WTC11 (cell line): ENCODE results near the gene PCDH9. TPM values are rescaled to one million over a fixed set of nuclear protein-coding genes. Genes with fewer than 3 reads are reported as not detected.

Experiments used
- ATAC-seq: fragments of 200-7000 bp; cut with Tn5 transposase; 2 replicates; pipeline ENCODE4 v1.10.0; 2021; ENCODE audit warnings: mild to moderate bottlenecking, moderate library complexity
- CTCF ChIA-PET: fragments of 300-600 bp; sonication (Branson Sonifier 250); formaldehyde crosslinking; loops from one replicate; lab custom pipeline; 2021; ENCODE audit warnings: antibody characterized with exemption; lab: Charles Lee
- POLR2A ChIA-PET: fragments of 350-600 bp; sonication (Branson Sonifier 250); formaldehyde crosslinking; loops from one replicate; lab custom pipeline; 2021; ENCODE audit warnings: antibody characterized with exemption; lab: Charles Lee
- DNase-seq: peaks from one replicate; pipeline ENCODE4 v3.0.0; 2021; ENCODE audit warnings: low spot score
- H3K27ac Mint-ChIP-seq: 2 replicates; pipeline ENCODE4 v1.8.0; 2021; ENCODE audit warnings: mixed read lengths
- H3K27me3 Mint-ChIP-seq: 2 replicates; pipeline ENCODE4 v1.8.0; 2021; ENCODE audit warnings: low read depth, mild to moderate bottlenecking, moderate library complexity, mixed read lengths
- H3K36me3 Mint-ChIP-seq: 2 replicates; pipeline ENCODE4 v1.8.0; 2021; ENCODE audit warnings: mixed read lengths
- H3K4me1 Mint-ChIP-seq: 2 replicates; pipeline ENCODE4 v1.8.0; 2022; ENCODE audit warnings: mixed read lengths
- H3K4me3 Mint-ChIP-seq: 2 replicates; pipeline ENCODE4 v1.8.0; 2021; ENCODE audit warnings: mild to moderate bottlenecking, moderate library complexity, mixed read lengths
- H3K9me3 Mint-ChIP-seq: 2 replicates; pipeline ENCODE4 v1.8.0; 2021; ENCODE audit warnings: mixed read lengths
- CBFB ChIP-seq: sonication (generic); formaldehyde crosslinking; IDR thresholded peaks from 2 replicates; pipeline ENCODE4 v1.8.1; 2022; ENCODE audit warnings: mild to moderate bottlenecking, low read depth, missing genetic modification reagents
- CREB1 ChIP-seq: sonication (generic); formaldehyde crosslinking; IDR thresholded peaks from 2 replicates; pipeline ENCODE4 v1.8.0; 2023; ENCODE audit warnings: mild to moderate bottlenecking, missing genetic modification reagents
- CREM ChIP-seq: sonication (generic); formaldehyde crosslinking; IDR thresholded peaks from 2 replicates; pipeline ENCODE4 v1.8.1; 2022; ENCODE audit warnings: mild to moderate bottlenecking, missing genetic modification reagents, moderate library complexity
- EMX1 ChIP-seq: fragments of 250-450 bp; sonication (Bioruptor Pico); IDR thresholded peaks from 2 replicates; pipeline ENCODE4 v1.8.0; 2021; ENCODE audit warnings: mild to moderate bottlenecking
- ESRRA ChIP-seq: sonication (generic); formaldehyde crosslinking; IDR thresholded peaks from 2 replicates; pipeline ENCODE4 v1.8.1; 2022; ENCODE audit warnings: mild to moderate bottlenecking, missing genetic modification reagents, borderline replicate concordance
- MXD4 ChIP-seq: fragments of 250-450 bp; sonication (Bioruptor Pico); IDR thresholded peaks from 2 replicates; pipeline ENCODE4 v1.8.0; 2021; ENCODE audit warnings: mild to moderate bottlenecking, moderate library complexity, borderline replicate concordance
- MYBL2 ChIP-seq: sonication (generic); formaldehyde crosslinking; IDR thresholded peaks from 2 replicates; pipeline ENCODE4 v1.8.1; 2023; ENCODE audit warnings: mild to moderate bottlenecking, moderate library complexity, missing genetic modification reagents
- NFATC4 ChIP-seq: fragments of 250-450 bp; sonication (Bioruptor Pico); IDR thresholded peaks from 2 replicates; pipeline ENCODE4 v1.9.0; 2021; ENCODE audit warnings: mild to moderate bottlenecking
- NFE2L1 ChIP-seq: sonication (generic); formaldehyde crosslinking; IDR thresholded peaks from 2 replicates; pipeline ENCODE4 v1.8.1; 2023; ENCODE audit warnings: missing genetic modification reagents
- NR1H2 ChIP-seq: sonication (generic); formaldehyde crosslinking; IDR thresholded peaks from 2 replicates; pipeline ENCODE4 v1.9.0; 2021; ENCODE audit warnings: mild to moderate bottlenecking, moderate library complexity, missing genetic modification reagents
- NR2C2 ChIP-seq: sonication (generic); formaldehyde crosslinking; IDR thresholded peaks from 2 replicates; pipeline ENCODE4 v1.8.0; 2022; ENCODE audit warnings: mild to moderate bottlenecking, missing genetic modification reagents
- NR3C1 ChIP-seq: sonication (generic); formaldehyde crosslinking; conservative IDR thresholded peaks from 2 replicates; pipeline ENCODE4 v1.8.1; 2023; ENCODE audit warnings: low read depth, mild to moderate bottlenecking, missing genetic modification reagents
- SMAD4 ChIP-seq: sonication (generic); formaldehyde crosslinking; IDR thresholded peaks from 2 replicates; pipeline ENCODE4 v1.8.0; 2022; ENCODE audit warnings: mild to moderate bottlenecking, missing genetic modification reagents
- SOX15 ChIP-seq: fragments of 250-450 bp; sonication (Bioruptor Pico); IDR thresholded peaks from 2 replicates; pipeline ENCODE4 v1.9.0; 2021; ENCODE audit warnings: mild to moderate bottlenecking
- TP53 ChIP-seq: sonication (generic); formaldehyde crosslinking; IDR thresholded peaks from 2 replicates; pipeline ENCODE4 v1.8.1; 2023; ENCODE audit warnings: mild to moderate bottlenecking, missing genetic modification reagents
- ZNF232 ChIP-seq: sonication (generic); formaldehyde crosslinking; IDR thresholded peaks from 2 replicates; pipeline ENCODE4 v1.8.0; 2022; ENCODE audit warnings: mild to moderate bottlenecking, missing genetic modification reagents
- total RNA-seq: library from RNA; stranded (reverse); gene quantifications from 3 replicates; pipeline ENCODE4 v1.2.3, GENCODE V29; 2021
- TF ChIP-seq, protein P1 (sequence below): sonication (generic); formaldehyde crosslinking; IDR thresholded peaks from 2 replicates; pipeline ENCODE4 v1.8.1; 2023; ENCODE audit warnings: mild to moderate bottlenecking, missing genetic modification reagents, moderate library complexity
- TF ChIP-seq, protein P2 (sequence below): sonication (generic); formaldehyde crosslinking; IDR thresholded peaks from 2 replicates; pipeline ENCODE4 v1.8.1; 2022; ENCODE audit warnings: low read depth, missing genetic modification reagents, borderline replicate concordance
- TF ChIP-seq, protein P3 (sequence below): sonication (generic); formaldehyde crosslinking; IDR thresholded peaks from 2 replicates; pipeline ENCODE4 v1.8.1; 2023; ENCODE audit warnings: mild to moderate bottlenecking, missing genetic modification reagents
- TF ChIP-seq, protein P4 (sequence below): sonication (generic); formaldehyde crosslinking; IDR thresholded peaks from 2 replicates; pipeline ENCODE4 v1.8.1; 2023; ENCODE audit warnings: mild to moderate bottlenecking, missing genetic modification reagents, moderate library complexity
- TF ChIP-seq, protein P5 (sequence below): sonication (generic); formaldehyde crosslinking; conservative IDR thresholded peaks from 2 replicates; pipeline ENCODE4 v1.8.1; 2023; ENCODE audit warnings: mild to moderate bottlenecking, low read depth, missing genetic modification reagents, moderate library complexity

The PCDH9 gene
- total RNA-seq, 1 experiment from 2014 or later, result 0.48 TPM

DNA sequence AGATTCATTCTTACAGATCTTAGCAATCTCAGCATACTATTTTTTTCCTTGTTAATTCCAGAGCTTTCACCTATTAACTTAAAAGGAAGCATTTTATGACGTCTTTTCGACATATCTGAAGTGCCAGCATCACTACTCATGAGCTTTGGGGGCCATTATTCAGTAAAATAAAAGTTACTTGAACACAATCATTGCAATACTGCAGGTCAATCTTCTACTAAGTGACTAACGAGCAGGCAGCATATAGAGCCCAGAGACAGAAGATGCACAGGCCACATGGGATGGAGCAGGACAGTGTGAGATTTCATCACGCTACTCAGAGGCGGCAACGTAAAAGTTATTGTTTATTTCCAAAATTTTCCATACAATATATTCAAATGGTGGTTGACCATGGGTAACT is 382.6 kb downstream of the PCDH9 start:
- ChIA-PET POLR2A (no interaction called here), CTCF (no interaction called here)
- peaks cover 10% of the 10 kb centered on the region for H3K9me3 Mint-ChIP-seq
- ATAC-seq (no peak), DNase-seq (no peak)
- H3K36me3 Mint-ChIP-seq, result no peaks in the 10 kb centered on the region
- peaks cover 4% of the 10 kb centered on the region for H3K4me1 Mint-ChIP-seq
- H3K27me3 Mint-ChIP-seq, result no peaks in the 10 kb centered on the region
- no peak overlapping the region for H3K27ac Mint-ChIP-seq
- no peak overlapping the region for H3K4me3 Mint-ChIP-seq
- no peak for TF ChIP-seq SOX15 (CRISPR knock-in tag)
- TF ChIP-seq, protein P1, sequence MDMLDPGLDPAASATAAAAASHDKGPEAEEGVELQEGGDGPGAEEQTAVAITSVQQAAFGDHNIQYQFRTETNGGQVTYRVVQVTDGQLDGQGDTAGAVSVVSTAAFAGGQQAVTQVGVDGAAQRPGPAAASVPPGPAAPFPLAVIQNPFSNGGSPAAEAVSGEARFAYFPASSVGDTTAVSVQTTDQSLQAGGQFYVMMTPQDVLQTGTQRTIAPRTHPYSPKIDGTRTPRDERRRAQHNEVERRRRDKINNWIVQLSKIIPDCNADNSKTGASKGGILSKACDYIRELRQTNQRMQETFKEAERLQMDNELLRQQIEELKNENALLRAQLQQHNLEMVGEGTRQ (CRISPR knock-in tag), result no peak
- TF ChIP-seq NR1H2, result no peak
- no peak for TF ChIP-seq EMX1
- TF ChIP-seq ESRRA, result no peak
- TF ChIP-seq SMAD4 (CRISPR knock-in tag), result no peak
- TF ChIP-seq, protein P2, sequence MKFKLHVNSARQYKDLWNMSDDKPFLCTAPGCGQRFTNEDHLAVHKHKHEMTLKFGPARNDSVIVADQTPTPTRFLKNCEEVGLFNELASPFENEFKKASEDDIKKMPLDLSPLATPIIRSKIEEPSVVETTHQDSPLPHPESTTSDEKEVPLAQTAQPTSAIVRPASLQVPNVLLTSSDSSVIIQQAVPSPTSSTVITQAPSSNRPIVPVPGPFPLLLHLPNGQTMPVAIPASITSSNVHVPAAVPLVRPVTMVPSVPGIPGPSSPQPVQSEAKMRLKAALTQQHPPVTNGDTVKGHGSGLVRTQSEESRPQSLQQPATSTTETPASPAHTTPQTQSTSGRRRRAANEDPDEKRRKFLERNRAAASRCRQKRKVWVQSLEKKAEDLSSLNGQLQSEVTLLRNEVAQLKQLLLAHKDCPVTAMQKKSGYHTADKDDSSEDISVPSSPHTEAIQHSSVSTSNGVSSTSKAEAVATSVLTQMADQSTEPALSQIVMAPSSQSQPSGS (CRISPR knock-in tag), result no peak
- TF ChIP-seq MYBL2 (CRISPR knock-in tag), result no peak
- TF ChIP-seq, protein P3, sequence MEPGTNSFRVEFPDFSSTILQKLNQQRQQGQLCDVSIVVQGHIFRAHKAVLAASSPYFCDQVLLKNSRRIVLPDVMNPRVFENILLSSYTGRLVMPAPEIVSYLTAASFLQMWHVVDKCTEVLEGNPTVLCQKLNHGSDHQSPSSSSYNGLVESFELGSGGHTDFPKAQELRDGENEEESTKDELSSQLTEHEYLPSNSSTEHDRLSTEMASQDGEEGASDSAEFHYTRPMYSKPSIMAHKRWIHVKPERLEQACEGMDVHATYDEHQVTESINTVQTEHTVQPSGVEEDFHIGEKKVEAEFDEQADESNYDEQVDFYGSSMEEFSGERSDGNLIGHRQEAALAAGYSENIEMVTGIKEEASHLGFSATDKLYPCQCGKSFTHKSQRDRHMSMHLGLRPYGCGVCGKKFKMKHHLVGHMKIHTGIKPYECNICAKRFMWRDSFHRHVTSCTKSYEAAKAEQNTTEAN (CRISPR knock-in tag), result no peak

DNA sequence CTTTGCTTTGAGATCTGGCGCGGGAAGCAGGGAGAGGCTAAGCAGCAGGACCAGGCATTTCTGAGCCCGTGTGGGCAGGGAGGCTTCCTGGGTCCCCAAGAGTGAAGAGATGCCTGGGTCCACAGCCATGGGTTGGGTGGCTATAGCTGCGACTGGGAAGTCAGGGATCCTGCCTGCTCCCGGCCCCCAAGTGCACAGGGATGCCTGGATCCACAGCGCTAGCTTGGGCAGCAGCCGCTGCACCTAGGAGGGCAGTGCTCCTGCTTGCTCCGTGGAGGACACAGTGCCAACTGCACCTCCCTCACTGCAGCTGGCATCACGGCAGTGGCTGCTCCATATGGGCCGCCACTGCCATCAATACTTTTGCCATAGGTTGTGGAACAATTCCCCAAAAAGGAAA is 384.7 kb downstream of the PCDH9 start:
- CTCF ChIA-PET, result interaction anchor here (0.9 kb wide), 1 partner anchor 149 kb away, joined by 3 read pairs; no protein-coding TSS in a partner anchor
- no peaks in the 10 kb centered on the region for H3K9me3 Mint-ChIP-seq

DNA sequence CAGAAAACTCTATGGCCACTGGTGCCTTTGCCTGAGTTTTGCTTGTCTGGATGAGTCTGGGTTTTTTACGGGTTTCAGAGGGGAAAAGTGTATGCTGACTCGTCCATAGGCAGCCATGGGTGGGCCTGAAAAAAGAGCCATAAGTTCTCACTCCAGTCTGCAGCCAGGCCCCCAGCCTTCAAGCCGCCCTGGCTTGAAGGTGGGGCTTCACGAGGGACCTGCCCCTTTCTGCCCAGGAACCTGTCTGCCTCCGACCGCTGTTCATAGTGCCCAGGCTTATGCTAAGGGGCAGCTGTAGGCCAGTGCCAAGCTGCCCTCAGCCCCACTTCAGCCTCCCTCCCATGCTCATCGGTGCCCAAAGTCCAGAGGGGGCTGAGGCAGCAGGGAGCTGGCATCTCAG is 385.2 kb downstream of the PCDH9 start:
- Mint-ChIP-seq H3K36me3 (no peaks in the 10 kb centered on the region), H3K9me3 (no peaks in the 10 kb centered on the region), H3K27ac (no peak overlapping the region)
- POLR2A ChIA-PET, result no interaction called here
- no peak for TF ChIP-seq CREM (CRISPR knock-in tag)
- no peak for TF ChIP-seq CREB1
- no peak for TF ChIP-seq TP53 (CRISPR knock-in tag)
- no peak for TF ChIP-seq ZNF232 (CRISPR knock-in tag)
- no peak for TF ChIP-seq NR2C2
- TF ChIP-seq NFE2L1 (CRISPR knock-in tag), result no peak
- TF ChIP-seq, protein P1 (CRISPR knock-in tag), result no peak
- TF ChIP-seq NR3C1, result no peak
- TF ChIP-seq, protein P4, sequence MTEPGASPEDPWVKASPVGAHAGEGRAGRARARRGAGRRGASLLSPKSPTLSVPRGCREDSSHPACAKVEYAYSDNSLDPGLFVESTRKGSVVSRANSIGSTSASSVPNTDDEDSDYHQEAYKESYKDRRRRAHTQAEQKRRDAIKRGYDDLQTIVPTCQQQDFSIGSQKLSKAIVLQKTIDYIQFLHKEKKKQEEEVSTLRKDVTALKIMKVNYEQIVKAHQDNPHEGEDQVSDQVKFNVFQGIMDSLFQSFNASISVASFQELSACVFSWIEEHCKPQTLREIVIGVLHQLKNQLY (CRISPR knock-in tag), result no peak
- no peak for TF ChIP-seq CBFB (CRISPR knock-in tag)
- no peak for TF ChIP-seq NFATC4
- TF ChIP-seq, protein P5, sequence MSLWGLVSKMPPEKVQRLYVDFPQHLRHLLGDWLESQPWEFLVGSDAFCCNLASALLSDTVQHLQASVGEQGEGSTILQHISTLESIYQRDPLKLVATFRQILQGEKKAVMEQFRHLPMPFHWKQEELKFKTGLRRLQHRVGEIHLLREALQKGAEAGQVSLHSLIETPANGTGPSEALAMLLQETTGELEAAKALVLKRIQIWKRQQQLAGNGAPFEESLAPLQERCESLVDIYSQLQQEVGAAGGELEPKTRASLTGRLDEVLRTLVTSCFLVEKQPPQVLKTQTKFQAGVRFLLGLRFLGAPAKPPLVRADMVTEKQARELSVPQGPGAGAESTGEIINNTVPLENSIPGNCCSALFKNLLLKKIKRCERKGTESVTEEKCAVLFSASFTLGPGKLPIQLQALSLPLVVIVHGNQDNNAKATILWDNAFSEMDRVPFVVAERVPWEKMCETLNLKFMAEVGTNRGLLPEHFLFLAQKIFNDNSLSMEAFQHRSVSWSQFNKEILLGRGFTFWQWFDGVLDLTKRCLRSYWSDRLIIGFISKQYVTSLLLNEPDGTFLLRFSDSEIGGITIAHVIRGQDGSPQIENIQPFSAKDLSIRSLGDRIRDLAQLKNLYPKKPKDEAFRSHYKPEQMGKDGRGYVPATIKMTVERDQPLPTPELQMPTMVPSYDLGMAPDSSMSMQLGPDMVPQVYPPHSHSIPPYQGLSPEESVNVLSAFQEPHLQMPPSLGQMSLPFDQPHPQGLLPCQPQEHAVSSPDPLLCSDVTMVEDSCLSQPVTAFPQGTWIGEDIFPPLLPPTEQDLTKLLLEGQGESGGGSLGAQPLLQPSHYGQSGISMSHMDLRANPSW (CRISPR knock-in tag), result no peak
- no peak for TF ChIP-seq MXD4 (CRISPR knock-in tag)
- TF ChIP-seq, all 79 proteins: peak for 0
- peaks cover 4% of the 10 kb centered on the region for H3K4me1 Mint-ChIP-seq
- no peak overlapping the region for H3K4me3 Mint-ChIP-seq
- DNase-seq, result no peak
- H3K27me3 Mint-ChIP-seq, result no peaks in the 10 kb centered on the region
- peak; percentile 70 for ATAC-seq
- CTCF ChIA-PET, result no interaction called here

More for the DNA sequence above, 384.7 kb downstream of the PCDH9 start:
- Mint-ChIP-seq H3K4me1 (peaks cover 4% of the 10 kb centered on the region), H3K36me3 (no peaks in the 10 kb centered on the region), H3K27ac (no peak overlapping the region), H3K27me3 (no peaks in the 10 kb centered on the region), H3K4me3 (no peak overlapping the region)
- peak; percentile 38 for ATAC-seq
- TF ChIP-seq CBFB (CRISPR knock-in tag), result no peak
- POLR2A ChIA-PET, result no interaction called here
- no peak for DNase-seq
